Chondrocyte (in vitro differentiated cells): ENCODE data around the gene TCIRG1. TPM values are rescaled to one million over a fixed set of nuclear protein-coding genes. Genes with fewer than 3 reads are reported as not detected.

Experiments used
- DNase-seq: peaks from one replicate; pipeline ENCODE4 v3.0.0; 2021; ENCODE audit warnings: mixed read lengths, low spot score
- H3K27ac Mint-ChIP-seq: one replicate; pipeline ENCODE4 v1.8.0; 2021; ENCODE audit warnings: mild to moderate bottlenecking, moderate library complexity, mixed read lengths; ENCODE audit not compliant: unreplicated experiment
- H3K27me3 Mint-ChIP-seq: 2 replicates; pipeline ENCODE4 v1.8.0; 2021; ENCODE audit warnings: low read depth, mixed read lengths
- H3K36me3 Mint-ChIP-seq: 2 replicates; pipeline ENCODE4 v1.8.0; 2021; ENCODE audit warnings: low read depth, mixed read lengths
- H3K4me1 Mint-ChIP-seq: 2 replicates; pipeline ENCODE4 v1.8.0; 2021; ENCODE audit warnings: low read depth, mild to moderate bottlenecking, mixed read lengths
- H3K4me3 Mint-ChIP-seq: one replicate; pipeline ENCODE4 v1.8.0; 2021; ENCODE audit warnings: mild to moderate bottlenecking, moderate library complexity, mixed read lengths; ENCODE audit not compliant: unreplicated experiment
- H3K9me3 Mint-ChIP-seq: 2 replicates; pipeline ENCODE4 v1.8.0; 2021; ENCODE audit warnings: low read depth, mixed read lengths
- total RNA-seq: library from RNA; stranded (reverse); gene quantifications from 3 replicates; pipeline ENCODE4 v1.2.1, GENCODE V29; 2021
- TF ChIP-seq, protein P1 (sequence below): fragments of 200-600 bp; sonication (generic); IDR thresholded peaks from 2 replicates; pipeline ENCODE4 v1.5.0; 2021; ENCODE audit warnings: antibody characterized with exemption, mild to moderate bottlenecking, moderate library complexity

Gene TCIRG1
- total RNA-seq, 1 donor from 2014 or later: 73.2 TPM

DNA sequence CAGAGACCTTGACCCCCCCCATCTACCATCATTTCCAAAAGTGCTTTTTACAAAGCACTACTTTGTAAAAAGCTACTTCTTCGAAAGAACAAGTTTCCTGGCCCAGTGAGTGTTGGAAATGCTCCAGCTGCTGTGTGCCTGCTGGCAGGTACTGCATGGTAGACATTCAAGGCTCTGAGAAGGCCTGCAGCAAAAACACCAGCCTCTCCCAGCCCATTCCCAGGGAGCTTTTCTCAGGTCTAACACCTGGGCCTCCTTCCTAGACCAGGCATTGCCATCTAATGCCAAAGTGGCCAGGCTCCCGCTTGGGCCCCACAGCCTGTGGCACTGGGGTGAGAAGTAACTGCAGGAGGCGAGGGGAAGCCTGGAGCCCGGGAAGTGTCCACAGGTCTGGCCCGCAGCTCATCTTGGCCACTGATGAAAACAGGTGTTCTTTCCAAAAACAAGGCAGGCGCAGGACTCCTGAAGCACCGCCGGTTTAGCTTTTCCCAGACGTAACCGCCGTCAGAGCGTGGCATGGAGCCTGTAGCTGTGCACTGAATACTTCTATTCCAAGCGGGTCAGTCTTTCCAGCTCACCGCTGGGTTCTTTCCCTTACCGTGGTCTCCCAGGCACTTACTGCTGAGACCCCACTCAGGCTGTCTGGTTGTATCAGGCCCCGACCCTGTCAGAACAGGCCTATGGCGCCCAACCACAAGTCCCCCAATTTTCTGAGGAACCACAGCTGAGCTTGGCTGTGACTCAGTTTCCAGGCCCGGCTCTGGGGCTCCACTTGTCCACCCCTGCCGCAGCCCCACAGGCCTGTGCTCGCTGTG, 1.2 kb upstream of the TCIRG1 start:
- Mint-ChIP-seq H3K27me3 (no peaks in the 10 kb centered on the region), H3K9me3 (no peaks in the 10 kb centered on the region), H3K36me3 (peaks cover 2% of the 10 kb centered on the region), H3K4me1 (peaks cover 24% of the 10 kb centered on the region), H3K4me3 (no peak overlapping the region), H3K27ac (peak overlapping the region; percentile 41)
- no peak for DNase-seq
- TF ChIP-seq, protein P1, sequence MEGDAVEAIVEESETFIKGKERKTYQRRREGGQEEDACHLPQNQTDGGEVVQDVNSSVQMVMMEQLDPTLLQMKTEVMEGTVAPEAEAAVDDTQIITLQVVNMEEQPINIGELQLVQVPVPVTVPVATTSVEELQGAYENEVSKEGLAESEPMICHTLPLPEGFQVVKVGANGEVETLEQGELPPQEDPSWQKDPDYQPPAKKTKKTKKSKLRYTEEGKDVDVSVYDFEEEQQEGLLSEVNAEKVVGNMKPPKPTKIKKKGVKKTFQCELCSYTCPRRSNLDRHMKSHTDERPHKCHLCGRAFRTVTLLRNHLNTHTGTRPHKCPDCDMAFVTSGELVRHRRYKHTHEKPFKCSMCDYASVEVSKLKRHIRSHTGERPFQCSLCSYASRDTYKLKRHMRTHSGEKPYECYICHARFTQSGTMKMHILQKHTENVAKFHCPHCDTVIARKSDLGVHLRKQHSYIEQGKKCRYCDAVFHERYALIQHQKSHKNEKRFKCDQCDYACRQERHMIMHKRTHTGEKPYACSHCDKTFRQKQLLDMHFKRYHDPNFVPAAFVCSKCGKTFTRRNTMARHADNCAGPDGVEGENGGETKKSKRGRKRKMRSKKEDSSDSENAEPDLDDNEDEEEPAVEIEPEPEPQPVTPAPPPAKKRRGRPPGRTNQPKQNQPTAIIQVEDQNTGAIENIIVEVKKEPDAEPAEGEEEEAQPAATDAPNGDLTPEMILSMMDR: no peak

DNA sequence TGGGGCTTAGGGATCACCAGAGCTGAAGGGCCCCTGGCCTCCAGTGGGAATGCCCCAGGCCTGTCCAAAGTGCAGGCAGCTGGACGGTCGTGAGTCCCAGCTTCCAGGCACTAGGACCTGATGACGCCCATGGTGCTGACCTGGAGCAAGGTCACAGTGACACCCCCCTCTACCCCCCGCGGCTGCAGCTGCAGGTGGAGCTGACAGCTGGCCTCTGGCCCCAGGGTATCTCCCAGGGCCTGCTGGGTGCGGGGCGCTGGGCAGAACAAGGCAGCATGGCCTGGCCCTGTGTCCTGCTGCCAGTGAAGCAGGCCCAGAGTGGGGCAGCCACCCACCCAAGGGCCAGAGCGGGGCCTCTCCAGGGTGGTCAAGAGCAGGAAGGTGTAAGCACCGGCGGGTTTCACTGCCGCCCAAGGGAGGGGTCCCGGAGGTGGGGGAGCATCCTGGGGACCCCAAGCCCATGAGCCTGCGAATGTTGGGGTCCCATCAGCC, 553 bp upstream of the TCIRG1 start:
- H3K4me1 Mint-ChIP-seq: peaks cover 24% of the 10 kb centered on the region
- H3K4me3 Mint-ChIP-seq: peak overlapping the region; percentile 72
- H3K27ac Mint-ChIP-seq: peak overlapping the region; percentile 49

DNA sequence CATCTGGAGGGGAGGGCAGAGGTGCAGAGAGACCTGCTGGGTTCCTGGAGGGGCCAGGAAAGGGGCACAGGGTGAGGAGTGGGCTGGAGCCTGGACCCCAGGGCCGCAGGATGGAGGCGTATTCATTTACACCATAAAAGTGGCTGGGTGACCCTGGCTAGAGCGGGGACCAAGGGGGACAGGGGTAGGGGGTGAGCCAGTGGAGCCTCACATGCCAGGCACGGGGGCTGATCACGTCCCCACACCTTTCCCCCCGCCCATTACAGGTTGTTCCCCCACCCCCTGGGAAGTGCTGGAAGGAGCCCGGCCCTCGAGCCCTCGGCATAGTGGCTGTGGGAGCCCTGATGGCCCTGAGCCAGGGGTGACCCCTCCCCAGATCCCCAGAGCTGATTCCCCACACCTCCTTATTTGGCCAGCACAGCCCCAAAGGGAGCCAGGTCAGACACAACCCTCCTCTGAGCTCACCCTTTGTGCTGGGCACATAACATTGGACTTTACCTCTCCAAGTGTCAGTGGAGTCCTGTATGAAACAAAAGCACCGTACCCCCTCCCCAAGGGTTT, 781 bp downstream of the TCIRG1 start:
- Mint-ChIP-seq H3K4me1 (peaks cover 24% of the 10 kb centered on the region), H3K36me3 (no peaks in the 10 kb centered on the region), H3K27me3 (no peaks in the 10 kb centered on the region), H3K4me3 (peak overlapping the region; percentile 72), H3K9me3 (no peaks in the 10 kb centered on the region), H3K27ac (peak overlapping the region; percentile 85)
- peak; percentile 55 for DNase-seq
- TF ChIP-seq, protein P1: no peak

More for the DNA sequence above, 553 bp upstream of the TCIRG1 start:
- Mint-ChIP-seq H3K36me3 (peaks cover 2% of the 10 kb centered on the region), H3K9me3 (no peaks in the 10 kb centered on the region), H3K27me3 (no peaks in the 10 kb centered on the region)
- TF ChIP-seq, protein P1: no peak
- peak; percentile 92 for DNase-seq

DNA sequence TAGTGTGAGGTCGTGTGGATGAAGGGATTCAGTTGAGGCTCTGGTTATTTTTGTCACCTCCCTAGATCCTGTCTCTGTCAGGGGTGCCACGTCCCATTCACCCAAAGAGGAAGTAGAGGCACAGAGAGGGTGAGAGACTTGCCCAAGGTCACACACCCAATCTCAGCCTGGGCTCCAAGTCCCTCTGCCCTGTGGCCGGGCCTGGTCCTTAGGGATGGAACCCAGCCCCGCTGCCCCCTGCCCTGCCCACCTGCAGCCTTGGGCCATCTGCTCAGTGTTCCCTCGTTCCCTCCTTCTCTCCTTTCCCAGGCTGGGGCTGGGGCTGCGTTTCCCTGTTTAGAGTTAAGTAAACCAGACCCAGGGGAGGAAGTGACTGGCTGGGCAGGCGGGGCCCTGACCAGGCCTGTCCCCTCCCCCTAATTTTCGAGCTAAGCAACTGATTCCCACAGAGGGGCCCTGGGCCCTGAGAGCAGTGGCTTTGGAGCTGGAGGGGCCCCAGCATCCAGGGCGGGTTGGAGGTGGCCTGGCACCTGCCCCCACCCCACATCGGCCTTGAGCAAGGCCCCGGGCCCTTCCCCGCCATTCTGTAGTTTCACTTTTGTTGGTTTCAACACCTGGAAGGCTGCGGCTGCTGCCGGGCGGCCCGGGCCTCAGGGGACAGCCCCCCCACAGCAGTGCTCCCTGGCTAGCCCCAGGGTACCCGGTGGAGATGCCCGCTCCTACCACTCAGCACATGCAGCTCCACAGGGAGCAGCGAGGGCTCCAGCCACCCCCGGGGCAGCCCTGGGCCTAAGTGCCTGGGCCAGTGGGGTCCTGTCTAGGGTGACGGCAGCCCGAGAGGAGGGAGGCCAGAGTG, 1.5 kb downstream of the TCIRG1 start:
- peak overlapping the region; percentile 72 for H3K4me3 Mint-ChIP-seq
- no peaks in the 10 kb centered on the region for H3K36me3 Mint-ChIP-seq
- TF ChIP-seq, protein P1: no peak
- H3K27ac Mint-ChIP-seq: peak overlapping the region; percentile 85
- H3K27me3 Mint-ChIP-seq: no peaks in the 10 kb centered on the region
- peak; percentile 88 for DNase-seq
- H3K4me1 Mint-ChIP-seq: peaks cover 24% of the 10 kb centered on the region
- no peaks in the 10 kb centered on the region for H3K9me3 Mint-ChIP-seq
